Osteoblast (primary cell): ENCODE data around the gene FAAH. TPM values are rescaled to one million over a fixed set of nuclear protein-coding genes. Genes with fewer than 3 reads are reported as not detected.

Experiments
- DNase-seq: peaks from one replicate; pipeline ENCODE4 v3.0.0; 2011; ENCODE audit warnings: low spot score, mixed read lengths; ENCODE audit not compliant: insufficient read length; ENCODE audit errors: missing footprints
- H2AFZ ChIP-seq: 2 replicates; pipeline ENCODE4 v1.6.0; 2011; ENCODE audit warnings: mild to moderate bottlenecking, low read length
- H3K27ac ChIP-seq: 2 replicates; pipeline ENCODE4 v1.5.1; 2011; ENCODE audit warnings: mild to moderate bottlenecking, low read depth, low read length, moderate library complexity
- H3K27me3 ChIP-seq: 2 replicates; pipeline ENCODE4 v1.6.0; 2012; ENCODE audit warnings: mild to moderate bottlenecking, control low read depth, inconsistent platforms, low read length, moderate library complexity; ENCODE audit not compliant: insufficient read depth
- H3K36me3 ChIP-seq: 2 replicates; pipeline ENCODE4 v1.5.1; 2011; ENCODE audit warnings: mild to moderate bottlenecking, low read length, control low read depth, moderate library complexity; ENCODE audit not compliant: insufficient read depth
- H3K4me1 ChIP-seq: 2 replicates; pipeline ENCODE4 v1.5.1; 2011; ENCODE audit warnings: mild to moderate bottlenecking, low read length, control low read depth, moderate library complexity; ENCODE audit not compliant: insufficient read depth
- H3K4me2 ChIP-seq: 2 replicates; pipeline ENCODE4 v1.6.0; 2011; ENCODE audit warnings: mild to moderate bottlenecking, low read length; ENCODE audit not compliant: insufficient read depth
- H3K4me3 ChIP-seq: fragments of 200-600 bp; sonication (generic); 3 replicates; pipeline ENCODE4 v1.5.1; 2012; ENCODE audit warnings: mild to moderate bottlenecking, low read length, inconsistent platforms; ENCODE audit not compliant: insufficient read depth
- H3K79me2 ChIP-seq: 2 replicates; pipeline ENCODE4 v1.6.0; 2012; ENCODE audit warnings: mild to moderate bottlenecking, low read length, control low read depth, inconsistent platforms; ENCODE audit not compliant: insufficient read depth
- H3K9me3 ChIP-seq: 2 replicates; pipeline ENCODE4 v1.5.1; 2011; ENCODE audit warnings: low read depth, low read length, control low read depth
- H4K20me1 ChIP-seq: 2 replicates; pipeline ENCODE4 v1.6.0; 2012; ENCODE audit warnings: mild to moderate bottlenecking, low read length, control low read depth; ENCODE audit not compliant: insufficient read depth
- CTCF ChIP-seq: IDR thresholded peaks from 2 replicates; pipeline ENCODE4 v1.5.1; 2011; ENCODE audit warnings: mild to moderate bottlenecking, low read depth, low read length, moderate library complexity; ENCODE audit errors: extremely low read depth
- total RNA-seq: library from RNA; depleted of rRNA; stranded (reverse); fragments of >200 nt; gene quantifications from 2 replicates; pipeline ENCODE4 v1.2.3, GENCODE V29; 2012

FAAH gene
- total RNA-seq, 1 donor, result 4.0 TPM

GRCh38 chr1:46456411-46456963 is 62.4 kb downstream of the FAAH start:
- H3K36me3 ChIP-seq, result no peaks in the 10 kb centered on the region
- peaks cover 29% of the 10 kb centered on the region for H3K27me3 ChIP-seq
- H3K27ac ChIP-seq, result no peak overlapping the region
- no peaks in the 10 kb centered on the region for H3K79me2 ChIP-seq
- no peak for DNase-seq
- no peak overlapping the region for H3K4me3 ChIP-seq
- TF ChIP-seq CTCF, result no peak
- H4K20me1 ChIP-seq, result no peaks in the 10 kb centered on the region
- no peaks in the 10 kb centered on the region for H3K9me3 ChIP-seq
- no peak overlapping the region for H3K4me2 ChIP-seq
- no peaks in the 10 kb centered on the region for H3K4me1 ChIP-seq
- H2AFZ ChIP-seq, result no peak overlapping the region

GRCh38 chr1:46457178-46457577 is 63.1 kb downstream of the FAAH start:
- Histone ChIP-seq H3K4me1 (no peaks in the 10 kb centered on the region), H3K36me3 (no peaks in the 10 kb centered on the region), H3K27me3 (peaks cover 30% of the 10 kb centered on the region), H3K9me3 (no peaks in the 10 kb centered on the region), H3K79me2 (no peaks in the 10 kb centered on the region), H3K27ac (no peak overlapping the region), H4K20me1 (no peaks in the 10 kb centered on the region), H3K4me2 (no peak overlapping the region), H3K4me3 (no peak overlapping the region), H2AFZ (no peak overlapping the region)
- no peak for TF ChIP-seq CTCF
- peak; percentile 74 for DNase-seq

- H3K4me1 ChIP-seq, result no peaks in the 10 kb centered on the region
- no peak overlapping the region for H3K4me3 ChIP-seq
- H3K36me3 ChIP-seq, result no peaks in the 10 kb centered on the region
- no peaks in the 10 kb centered on the region for H3K9me3 ChIP-seq
- no peak overlapping the region for H3K27ac ChIP-seq
- DNase-seq, result peak; percentile 62
- no peak overlapping the region for H3K4me2 ChIP-seq
- peaks cover 30% of the 10 kb centered on the region for H3K27me3 ChIP-seq
- no peak for TF ChIP-seq CTCF
- H2AFZ ChIP-seq, result no peak overlapping the region
- H4K20me1 ChIP-seq, result no peaks in the 10 kb centered on the region
- no peaks in the 10 kb centered on the region for H3K79me2 ChIP-seq
Observed at GRCh38 chr1:46458190-46458589, 64.1 kb downstream of the FAAH start.

- Histone ChIP-seq H3K4me1 (no peaks in the 10 kb centered on the region), H3K79me2 (no peaks in the 10 kb centered on the region), H3K4me2 (no peak overlapping the region), H3K36me3 (no peaks in the 10 kb centered on the region), H4K20me1 (no peaks in the 10 kb centered on the region), H3K4me3 (no peak overlapping the region), H3K27ac (no peak overlapping the region), H3K27me3 (peaks cover 30% of the 10 kb centered on the region), H3K9me3 (no peaks in the 10 kb centered on the region), H2AFZ (no peak overlapping the region)
- DNase-seq, result peak; percentile 68
- TF ChIP-seq CTCF, result no peak
Observed at GRCh38 chr1:46458846-46459245, 64.7 kb downstream of the FAAH start.
